HepG2 (cell line): ENCODE results near the gene CACNA1G. TPM values are rescaled to one million over a fixed set of nuclear protein-coding genes. Genes with fewer than 3 reads are reported as not detected.

Experiments used
- ATAC-seq: fragments of 200-7000 bp; cut with Tn5 transposase; 3 replicates; pipeline ENCODE4 v1.9.1; 2020; ENCODE audit warnings: mild to moderate bottlenecking, moderate library complexity
- BruUV-seq: library from RNA; stranded (reverse); fragments of 400-500 nt; replicated peaks from 2 replicates; lab custom pipeline; 2021; lab: Mats Ljungman, UMichigan
- CTCF ChIA-PET: fragments of 300-600 bp; formaldehyde crosslinking; extraction: SDS; loops from one replicate; lab custom pipeline; 2021; ENCODE audit warnings: low total read pairs, inconsistent platforms, low intra/inter-chr PET ratio; lab: Yijun Ruan, JAX
- POLR2A ChIA-PET: fragments of 350-600 bp; sonication (Branson Sonifier 250); formaldehyde crosslinking; loops from one replicate; lab custom pipeline; 2020; ENCODE audit warnings: antibody characterized with exemption, inconsistent platforms; lab: Yijun Ruan, JAX
- DNase-seq: peaks from one replicate; pipeline ENCODE4 v3.0.0-alpha.2; 2015; ENCODE audit warnings: low spot score
- FAIRE-seq: peaks from 3 replicates; lab custom pipeline; 2011; peaks lifted over from hg19 to GRCh38; lab: Jason Lieb, UNC
- H2AFZ ChIP-seq: one replicate; pipeline ENCODE4 v1.6.1; 2011; ENCODE audit warnings: low read length, inconsistent platforms
- H3K27ac ChIP-seq: fragments of 300-600 bp; 3 replicates; pipeline ENCODE4 v1.8.0; 2011; ENCODE audit warnings: mixed run types, mild to moderate bottlenecking, mixed read lengths, low read length, inconsistent platforms; ENCODE audit not compliant: insufficient read depth; ENCODE audit errors: extremely low read length
- H3K27me3 ChIP-seq, 2 experiments: fragments of 200-600 bp in 1 of 2; 2 replicates in 1 of 2; 3 replicates in 1 of 2; pipeline versions ENCODE4 v1.6.0 to v1.8.0; 2011; ENCODE audit warnings: low read length in 2 of 2, mild to moderate bottlenecking in 2 of 2, moderate library complexity in 2 of 2, inconsistent platforms in 1 of 2; ENCODE audit not compliant: insufficient read depth in 2 of 2, control insufficient read depth in 1 of 2
- H3K36me3 ChIP-seq, 2 experiments: fragments of 200-600 bp in 1 of 2; replicated peaks in 1 of 2; 2 replicates in 1 of 2; 3 replicates in 1 of 2; pipeline versions ENCODE4 v1.5.1 to v1.8.0; 2011; ENCODE audit warnings: low read length in 2 of 2, inconsistent platforms in 1 of 2; ENCODE audit not compliant: insufficient read depth in 2 of 2, control insufficient read depth in 1 of 2
- H3K4me1 ChIP-seq: 2 replicates; pipeline ENCODE4 v1.5.1; 2012; ENCODE audit warnings: low read length, inconsistent platforms; ENCODE audit not compliant: insufficient read depth
- H3K4me2 ChIP-seq: 2 replicates; pipeline ENCODE4 v1.6.0; 2011; ENCODE audit warnings: low read depth, low read length, inconsistent platforms
- H3K4me3 ChIP-seq, 3 experiments: fragments of 200-600 bp in 1 of 3; sonication (generic), shearing (Covaris generic) in 1 of 3; replicated peaks in 1 of 3; 2 replicates each; pipeline ENCODE4 v1.5.1; 2011 to 2016; ENCODE audit warnings: low read length in 3 of 3, inconsistent platforms in 2 of 3, low read depth in 2 of 3, mild to moderate bottlenecking in 2 of 3, control low read depth in 1 of 3, mixed read lengths in 1 of 3; ENCODE audit not compliant: insufficient read depth in 1 of 3
- H3K79me2 ChIP-seq: one replicate; pipeline ENCODE4 v1.6.1; 2011; ENCODE audit warnings: low read length, inconsistent platforms; ENCODE audit not compliant: insufficient read depth
- H3K9ac ChIP-seq: 2 replicates; pipeline ENCODE4 v1.6.0; 2011; ENCODE audit warnings: mild to moderate bottlenecking, low read depth, low read length, inconsistent platforms; ENCODE audit not compliant: insufficient read depth
- H3K9me3 ChIP-seq: 2 replicates; pipeline ENCODE4 v1.5.1; 2012; ENCODE audit warnings: mild to moderate bottlenecking, low read length
- H4K20me1 ChIP-seq: 2 replicates; pipeline ENCODE4 v1.6.0; 2011; ENCODE audit warnings: inconsistent platforms, mild to moderate bottlenecking, low read length, moderate library complexity; ENCODE audit not compliant: insufficient read depth
- ARHGAP35 ChIP-seq: sonication (generic); formaldehyde crosslinking; IDR thresholded peaks from 2 replicates; pipeline ENCODE4 v1.9.0; 2022; ENCODE audit warnings: mild to moderate bottlenecking, inconsistent platforms, moderate library complexity, missing genetic modification reagents, borderline replicate concordance
- CREB1 ChIP-seq, 2 experiments: fragments of 450-650 bp in 1 of 2; IDR thresholded peaks; 2 replicates each; pipeline ENCODE4 v1.6.1; 2016 to 2017; ENCODE audit warnings: control low read depth in 1 of 2, mild to moderate bottlenecking in 1 of 2, missing compliant biosample characterization in 1 of 2, missing genetic modification characterization in 1 of 2
- DNMT3B ChIP-seq: conservative IDR thresholded peaks from 2 replicates; pipeline ENCODE4 v1.6.1; 2016; ENCODE audit warnings: missing biosample characterization, control low read depth
- GABPA ChIP-seq, 2 experiments: IDR thresholded peaks; 2 replicates each; pipeline ENCODE4 v1.6.1; 2011 to 2016; ENCODE audit warnings: low read depth in 2 of 2, low read length in 1 of 2, missing biosample characterization in 1 of 2, missing genetic modification characterization in 1 of 2
- GLI4 ChIP-seq: sonication (generic); formaldehyde crosslinking; IDR thresholded peaks from 2 replicates; pipeline ENCODE4 v1.5.1; 2020; ENCODE audit warnings: missing genetic modification reagents, mild to moderate bottlenecking, moderate library complexity, borderline replicate concordance
- HES4 ChIP-seq: sonication (generic); formaldehyde crosslinking; IDR thresholded peaks from 2 replicates; pipeline ENCODE4 v1.9.0; 2021; ENCODE audit warnings: mild to moderate bottlenecking, missing genetic modification reagents, borderline replicate concordance
- JUND ChIP-seq: sonication (generic); formaldehyde crosslinking; IDR thresholded peaks from 2 replicates; pipeline ENCODE4 v1.8.0; 2022; ENCODE audit warnings: mild to moderate bottlenecking, missing genetic modification reagents
- KLF13 ChIP-seq: sonication (generic); formaldehyde crosslinking; IDR thresholded peaks from 2 replicates; pipeline ENCODE4 v1.4.0; 2020; ENCODE audit warnings: mild to moderate bottlenecking, missing genetic modification reagents
- SAP130 ChIP-seq: IDR thresholded peaks from 2 replicates; pipeline ENCODE4 v1.6.1; 2016; ENCODE audit warnings: low read depth
- ZNF484 ChIP-seq: sonication (generic); formaldehyde crosslinking; IDR thresholded peaks from 2 replicates; pipeline ENCODE4 v1.5.1; 2020; ENCODE audit warnings: mild to moderate bottlenecking, low read depth, missing genetic modification reagents, borderline replicate concordance
- ZNF558 ChIP-seq: sonication (generic); formaldehyde crosslinking; IDR thresholded peaks from 2 replicates; pipeline ENCODE4 v1.9.0; 2022; ENCODE audit warnings: mild to moderate bottlenecking, missing genetic modification reagents, borderline replicate concordance
- WGBS: methylation state at CpG from one replicate; pipeline ENCODE4 v1.1.6; 2017; ENCODE audit warnings: low lambda C conversion rate; 5-methylcytosine and 5-hydroxymethylcytosine counted together
- in situ Hi-C: cut with HindIII; loops from 2 replicates; pipeline ENCODE4 v1.10.0; 2017; ENCODE audit warnings: low pct_unique_long_range_greater_than_20kb; ENCODE audit not compliant: extremely low pct_ligation_motif_present
- intact Hi-C: fragments of 100-400 bp; cut with micrococcal nuclease; formaldehyde crosslinking; loops from one replicate; pipeline ENCODE4 v1.10.0; 2022; ENCODE audit not compliant: unreplicated experiment
- polyA plus RNA-seq, 8 experiments: library from polyadenylated mRNA; depleted of rRNA in 3 of 8; stranded (reverse) in 7 of 8; unstranded in 1 of 8; fragments of >200 nt; fragmentation: Illumina TruSeq in 4 of 8; extraction: Trizol in 4 of 8; gene quantifications; 2 replicates each; pipeline versions ENCODE4 v1.2.1 to v1.2.3, GENCODE V29; 2011 to 2016; ENCODE audit warnings: low read depth in 4 of 8, missing spikeins in 1 of 8, mixed read lengths in 1 of 8; ENCODE audit not compliant: insufficient read depth in 1 of 8
- total RNA-seq, 5 experiments: library from RNA; depleted of rRNA; stranded (reverse); fragments of >200 nt; fragmentation: Illumina TruSeq; extraction: Trizol; gene quantifications; 2 replicates each; pipeline ENCODE4 v1.2.3, GENCODE V29; 2016; ENCODE audit warnings: low read depth in 1 of 5
- TF ChIP-seq, protein P1 (sequence below): sonication (generic); formaldehyde crosslinking; IDR thresholded peaks from 2 replicates; pipeline ENCODE4 v1.4.0; 2020; ENCODE audit warnings: missing genetic modification reagents
- TF ChIP-seq, protein P2 (sequence below): sonication (generic); formaldehyde crosslinking; IDR thresholded peaks from 2 replicates; pipeline ENCODE4 v1.8.1; 2023; ENCODE audit warnings: mild to moderate bottlenecking, inconsistent platforms, moderate library complexity, missing genetic modification reagents, borderline replicate concordance
- TF ChIP-seq, protein P3 (sequence below): IDR thresholded peaks from 2 replicates; pipeline ENCODE4 v1.6.1; 2012; ENCODE audit warnings: low read depth, low read length, improper control_type of control experiment
- TF ChIP-seq, protein P4 (sequence below): IDR thresholded peaks from 2 replicates; pipeline ENCODE4 v1.6.1; 2016; ENCODE audit warnings: missing biosample characterization, missing genetic modification reagents, low read depth

CACNA1G gene
- total and polyA plus RNA-seq, 2 of the 13 experiments (the other 11 are each of a cell fraction or from before 2014, with no cell fraction given), result 0.02 TPM; not detected in 1

DNA sequence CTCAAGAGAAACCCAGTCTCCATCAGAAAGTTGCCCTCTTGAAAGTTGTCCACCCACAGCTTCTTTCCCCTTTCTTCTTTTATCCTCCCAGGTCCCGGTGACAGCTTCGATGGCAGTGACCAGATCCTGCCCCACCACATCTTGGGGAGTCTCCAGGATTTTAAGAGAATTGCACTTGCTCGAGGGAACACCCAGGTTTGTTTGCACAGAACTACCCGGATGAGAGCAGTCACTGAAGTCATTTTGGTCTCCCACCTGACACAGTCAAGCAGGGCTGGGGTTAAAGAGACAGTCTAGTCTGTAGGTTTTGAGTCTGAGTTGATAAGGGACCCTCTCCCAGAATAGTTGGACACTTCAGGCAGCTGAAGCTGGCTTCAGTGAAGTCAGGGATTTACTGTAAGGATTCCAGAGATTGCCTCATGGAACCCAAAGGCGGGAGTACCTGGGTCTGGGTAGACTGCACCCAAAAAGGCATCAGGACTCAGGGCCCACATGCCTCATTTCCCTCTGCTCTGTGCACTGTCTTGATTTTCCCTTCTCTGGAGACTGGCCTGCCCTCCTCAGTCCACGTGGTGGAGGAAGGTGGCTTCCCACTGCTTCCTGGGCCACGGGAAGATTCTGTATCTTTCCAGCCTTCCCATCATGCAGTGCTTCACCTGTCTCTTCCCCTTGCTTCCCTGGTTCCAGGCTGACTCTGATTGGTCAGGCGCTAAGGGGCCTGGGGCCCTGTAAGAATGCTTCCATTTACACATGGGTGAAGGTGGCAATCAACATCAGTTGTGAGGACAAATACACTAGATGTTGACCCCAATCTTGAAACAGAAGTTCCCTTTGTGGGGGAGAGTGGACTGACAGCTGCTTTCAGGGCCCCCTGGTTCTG is 42.8 kb upstream of the CACNA1G start:
- Histone ChIP-seq H3K4me1 (peaks cover 54% of the 10 kb centered on the region), H3K9ac (peak overlapping the region; percentile 40; the same call in 1 of the 2 replicates), H3K79me2 (no peaks in the 10 kb centered on the region), H3K4me2 (peak overlapping the region; percentile 94), H3K9me3 (no peaks in the 10 kb centered on the region), H3K36me3 (no peaks in the 10 kb centered on the region), H3K27me3 (no peaks in the 10 kb centered on the region), H2AFZ (peak overlapping the region; percentile 68), H3K27ac (no peak overlapping the region), H3K4me3 (peak overlapping the region; percentile 21 to 68 (median 40); a peak in 5 of 6 replicates), H4K20me1 (no peaks in the 10 kb centered on the region)
- intact Hi-C loops, result no loop called here
- WGBS, result 39% methylated on average over 8 of the region's 8 CpGs
- in situ Hi-C loops, result no loop called here
- POLR2A ChIA-PET, result interaction anchor here (0.7 to 3.2 kb wide), 8 partner anchors 10 to 172 kb away, joined by 3 to 37 read pairs (median 6); partner anchors contain the start of genes EPN3 and XYLT2
- CTCF ChIA-PET, result no interaction called here
- no TSS peak for BruUV-seq
- ATAC-seq (peak; percentile 41), FAIRE-seq (peak; percentile 42), DNase-seq (peak; percentile 62)
- TF ChIP-seq DNMT3B (CRISPR knock-in tag) (no peak), CREB1 (IDR thresholded peaks at IDR 0.05) (no peak), CREB1 (CRISPR knock-in tag; IDR thresholded peaks at IDR 0.05) (no peak), GABPA (IDR thresholded peaks at IDR 0.05; ENCODE audit: low read depth, low read length) (no peak), GABPA (CRISPR knock-in tag; IDR thresholded peaks at IDR 0.05; ENCODE audit: low read depth) (no peak), ZNF484 (no peak), ARHGAP35 (no peak), GLI4 (CRISPR knock-in tag) (no peak), KLF13 (CRISPR knock-in tag) (no peak), SAP130 (CRISPR knock-in tag) (0 out of 2 replicates have a peak, but pooled peaks have one; percentile 4), HES4 (0 out of 2 replicates have a peak, but pooled peaks have one; percentile 54), JUND (CRISPR knock-in tag) (no peak), ZNF558 (no peak)
- TF ChIP-seq, protein P1, sequence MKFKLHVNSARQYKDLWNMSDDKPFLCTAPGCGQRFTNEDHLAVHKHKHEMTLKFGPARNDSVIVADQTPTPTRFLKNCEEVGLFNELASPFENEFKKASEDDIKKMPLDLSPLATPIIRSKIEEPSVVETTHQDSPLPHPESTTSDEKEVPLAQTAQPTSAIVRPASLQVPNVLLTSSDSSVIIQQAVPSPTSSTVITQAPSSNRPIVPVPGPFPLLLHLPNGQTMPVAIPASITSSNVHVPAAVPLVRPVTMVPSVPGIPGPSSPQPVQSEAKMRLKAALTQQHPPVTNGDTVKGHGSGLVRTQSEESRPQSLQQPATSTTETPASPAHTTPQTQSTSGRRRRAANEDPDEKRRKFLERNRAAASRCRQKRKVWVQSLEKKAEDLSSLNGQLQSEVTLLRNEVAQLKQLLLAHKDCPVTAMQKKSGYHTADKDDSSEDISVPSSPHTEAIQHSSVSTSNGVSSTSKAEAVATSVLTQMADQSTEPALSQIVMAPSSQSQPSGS (CRISPR knock-in tag), result no peak; the same call in 1 of the 2 replicates
- TF ChIP-seq, protein P2, sequence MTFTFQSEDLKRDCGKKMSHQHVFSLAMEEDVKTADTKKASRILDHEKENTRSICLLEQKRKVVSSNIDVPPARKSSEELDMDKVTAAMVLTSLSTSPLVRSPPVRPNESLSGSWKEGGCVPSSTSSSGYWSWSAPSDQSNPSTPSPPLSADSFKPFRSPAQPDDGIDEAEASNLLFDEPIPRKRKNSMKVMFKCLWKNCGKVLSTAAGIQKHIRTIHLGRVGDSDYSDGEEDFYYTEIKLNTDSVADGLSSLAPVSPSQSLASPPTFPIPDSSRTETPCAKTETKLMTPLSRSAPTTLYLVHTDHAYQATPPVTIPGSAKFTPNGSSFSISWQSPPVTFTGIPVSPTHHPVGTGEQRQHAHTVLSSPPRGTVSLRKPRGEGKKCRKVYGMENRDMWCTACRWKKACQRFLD (CRISPR knock-in tag), result no peak
- TF ChIP-seq, protein P3, sequence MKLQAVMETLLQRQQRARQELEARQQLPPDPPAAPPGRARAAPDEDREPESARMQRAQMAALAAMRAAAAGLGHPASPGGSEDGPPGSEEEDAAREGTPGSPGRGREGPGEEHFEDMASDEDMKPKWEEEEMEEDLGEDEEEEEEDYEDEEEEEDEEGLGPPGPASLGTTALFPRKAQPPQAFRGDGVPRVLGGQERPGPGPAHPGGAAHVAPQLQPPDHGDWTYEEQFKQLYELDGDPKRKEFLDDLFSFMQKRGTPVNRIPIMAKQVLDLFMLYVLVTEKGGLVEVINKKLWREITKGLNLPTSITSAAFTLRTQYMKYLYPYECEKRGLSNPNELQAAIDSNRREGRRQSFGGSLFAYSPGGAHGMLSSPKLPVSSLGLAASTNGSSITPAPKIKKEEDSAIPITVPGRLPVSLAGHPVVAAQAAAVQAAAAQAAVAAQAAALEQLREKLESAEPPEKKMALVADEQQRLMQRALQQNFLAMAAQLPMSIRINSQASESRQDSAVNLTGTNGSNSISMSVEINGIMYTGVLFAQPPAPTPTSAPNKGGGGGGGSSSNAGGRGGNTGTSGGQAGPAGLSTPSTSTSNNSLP, result no peak
- TF ChIP-seq, protein P4, sequence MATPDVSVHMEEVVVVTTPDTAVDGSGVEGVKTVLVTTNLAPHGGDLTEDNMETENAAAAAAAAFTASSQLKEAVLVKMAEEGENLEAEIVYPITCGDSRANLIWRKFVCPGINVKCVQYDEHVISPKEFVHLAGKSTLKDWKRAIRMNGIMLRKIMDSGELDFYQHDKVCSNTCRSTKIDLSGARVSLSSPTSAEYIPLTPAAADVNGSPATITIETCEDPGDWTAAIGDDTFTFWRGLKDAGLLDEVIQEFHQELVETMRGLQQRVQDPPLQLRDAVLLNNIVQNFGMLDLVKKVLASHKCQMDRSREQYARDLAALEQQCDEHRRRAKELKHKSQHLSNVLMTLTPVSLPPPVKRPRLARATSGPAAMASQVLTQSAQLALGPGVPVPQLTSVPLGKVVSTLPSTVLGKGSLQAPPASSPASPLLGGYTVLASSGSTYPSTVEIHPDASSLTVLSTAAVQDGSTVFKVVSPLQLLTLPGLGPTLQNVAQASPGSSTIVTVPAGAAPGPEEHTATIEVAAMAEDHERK (CRISPR knock-in tag), result no peak
